Ovary (tissue), 3 donors: ENCODE results near the gene TMIE.

Experiments used
- CTCF ChIP-seq, 3 donors: fragments of 450-650 bp in 2 of 3; fragments of 200-600 bp in 1 of 3; IDR thresholded peaks; one replicate each; pipeline versions ENCODE4 v1.5.1 to v1.8.0; 2016 to 2022; ENCODE audit warnings: antibody characterized with exemption in 3 of 3, mild to moderate bottlenecking in 1 of 3
- POLR2A ChIP-seq: fragments of 450-650 bp; IDR thresholded peaks from one replicate; pipeline ENCODE4 v1.6.1; 2017; ENCODE audit warnings: antibody characterized with exemption, mild to moderate bottlenecking, moderate library complexity
- donor health status: DM: no; HTN: no; CAD: no.

GRCh38 chr3:46680298-46680826 is 20.8 kb upstream of the TMIE start:
- TF ChIP-seq CTCF (IDR thresholded peaks at IDR 0.05) (no peak), POLR2A (no peak)
